ENCODE measurements around the gene PLEKHA6.

Gene PLEKHA6

GRCh38 chr1:204354579-204354978 lies 5.2 kb downstream of the PLEKHA6 start:
- DNase-seq (ENCODE audit: low read depth in 2 of 2): no peak

DNA sequence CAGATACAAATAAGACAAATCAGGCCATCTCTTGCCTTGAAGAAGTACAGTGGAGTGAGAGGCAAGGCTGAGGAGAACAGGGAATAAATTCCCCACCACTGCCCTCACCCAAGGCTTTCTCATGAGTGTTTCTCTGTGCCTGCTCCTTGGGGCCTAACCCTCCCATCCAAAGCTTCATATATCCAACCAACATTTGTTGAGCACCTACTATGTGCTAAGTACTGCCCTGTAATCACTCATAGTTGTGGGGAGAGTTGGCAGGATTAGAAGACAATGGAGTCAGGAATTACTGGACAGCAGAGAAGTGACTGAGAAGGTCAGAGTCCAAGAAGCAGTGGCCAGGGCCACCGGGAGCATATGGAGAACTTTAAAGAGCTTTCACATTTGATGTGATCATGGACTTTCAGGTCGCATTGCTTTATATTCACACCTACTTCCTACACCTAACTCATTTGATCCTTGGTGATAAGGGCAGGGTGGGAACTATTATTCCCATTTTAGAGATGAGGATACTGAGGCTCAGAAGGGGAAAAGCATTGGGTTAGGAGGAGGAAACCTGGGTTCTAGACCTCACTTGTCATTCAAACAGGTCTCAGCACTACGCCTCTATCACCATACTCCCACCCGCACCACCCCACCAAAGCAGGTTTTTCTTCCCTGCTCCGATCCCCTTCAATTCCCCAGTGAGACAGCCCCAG lies 6.4 kb downstream of the PLEKHA6 start:
- no peak for DNase-seq (ENCODE audit: low read depth in 2 of 2)

DNA sequence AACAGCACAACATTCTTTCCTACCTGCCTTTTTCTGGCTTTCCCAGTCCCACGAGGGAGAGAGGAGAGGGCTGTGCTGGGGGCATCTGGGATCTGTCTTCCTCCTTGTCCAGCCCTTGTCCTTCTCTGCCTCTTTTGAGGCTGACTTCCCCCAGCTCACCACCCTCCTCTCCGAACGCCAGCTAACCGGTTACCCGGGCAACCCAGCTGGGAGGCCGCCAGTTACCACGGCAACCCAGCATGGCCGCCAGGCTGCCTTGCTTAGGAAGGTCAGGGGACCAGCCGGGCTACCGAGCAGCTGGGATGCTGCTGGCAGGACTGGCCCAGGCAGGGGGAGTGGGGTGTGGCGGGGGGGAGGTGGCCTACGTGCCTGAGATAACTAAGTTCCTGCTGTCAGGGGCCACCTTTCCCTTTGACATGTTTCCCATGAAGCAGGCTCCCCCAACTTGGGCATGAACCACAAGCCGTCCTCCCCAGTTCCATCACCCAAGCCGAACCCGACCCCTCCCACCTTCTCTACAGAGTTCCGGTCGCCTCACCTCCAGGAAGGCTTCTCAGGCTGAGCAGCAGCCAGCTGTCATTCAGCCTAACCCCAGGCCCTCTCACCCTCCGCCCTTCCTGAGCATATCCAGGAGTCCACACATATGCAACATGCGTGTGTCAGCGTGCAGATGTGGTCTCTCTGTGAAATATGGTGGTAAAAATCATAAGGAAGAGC lies 8.7 kb downstream of the PLEKHA6 start:
- DNase-seq (ENCODE audit: low read depth in 2 of 2): no peak

DNA sequence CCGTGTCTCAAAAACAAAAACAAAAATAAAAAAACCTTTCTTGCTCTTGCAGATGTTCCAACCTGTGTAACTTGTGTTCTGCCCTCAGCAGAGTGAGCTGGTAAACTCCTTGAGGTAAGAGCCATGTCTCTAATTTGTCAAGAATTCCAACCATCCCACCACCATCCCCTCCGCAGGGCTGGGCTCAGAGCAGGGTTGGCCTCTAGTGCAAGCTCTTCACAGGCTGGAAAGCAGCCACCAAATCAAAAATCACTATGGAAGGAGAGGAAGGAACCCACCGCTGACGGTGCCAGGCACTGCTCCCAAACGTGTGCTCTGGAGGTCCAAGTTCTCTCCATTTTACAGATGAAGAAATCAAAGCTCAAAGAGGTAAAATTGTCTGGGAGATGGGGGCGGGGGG lies 9.4 kb downstream of the PLEKHA6 start:
- DNase-seq (ENCODE audit: low read depth in 2 of 2): no peak

DNA sequence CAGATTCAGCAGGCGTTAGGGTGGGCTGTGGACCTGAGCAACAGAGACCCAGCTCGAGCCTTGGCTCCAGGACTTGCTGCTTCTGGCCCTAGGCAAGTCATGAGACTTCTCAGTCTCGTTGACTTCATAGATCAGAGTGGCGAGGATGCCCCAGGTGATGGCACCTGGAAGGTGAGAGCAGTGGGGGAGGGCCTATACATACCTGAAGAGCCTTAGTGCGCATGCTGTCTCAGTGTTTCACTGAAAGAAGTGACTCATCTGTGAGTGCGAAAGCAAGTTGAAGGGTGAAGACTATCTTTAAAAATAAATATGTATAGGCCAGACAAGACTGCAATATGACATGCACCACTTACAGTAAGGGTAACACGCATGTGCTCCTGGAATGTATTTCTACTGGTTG lies 10.1 kb downstream of the PLEKHA6 start:
- no peak for DNase-seq (ENCODE audit: low read depth in 2 of 2)

DNA sequence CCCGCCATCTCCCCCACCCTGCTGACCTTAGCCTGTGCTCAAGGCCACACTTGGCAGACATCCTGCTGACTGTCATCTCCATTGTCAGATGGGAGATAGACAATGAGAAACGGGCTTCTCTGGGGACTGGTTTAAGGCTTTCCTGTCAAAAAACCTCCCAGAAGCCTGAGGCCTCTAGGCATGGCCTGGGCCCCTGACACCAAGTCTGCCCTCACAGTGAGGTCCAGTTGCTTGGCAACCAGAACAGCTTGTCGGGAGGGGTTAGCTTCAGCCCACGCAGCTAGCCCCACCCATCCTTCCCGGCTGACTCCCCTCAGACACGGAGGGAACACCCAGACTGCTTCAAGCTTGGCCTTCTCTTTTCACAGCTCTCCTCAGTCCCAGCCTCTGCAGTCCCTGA lies 11.0 kb downstream of the PLEKHA6 start:
- DNase-seq (ENCODE audit: low read depth in 2 of 2): no peak

GRCh38 chr1:204348242-204348641 lies 11.5 kb downstream of the PLEKHA6 start:
- no peak for DNase-seq (ENCODE audit: low read depth in 2 of 2)

- no peak for DNase-seq (ENCODE audit: low read depth in 2 of 2)
Measured at GRCh38 chr1:204345941-204346645, 13.6 kb downstream of the PLEKHA6 start.

- no peak for DNase-seq (ENCODE audit: low read depth in 2 of 2)
Measured at GRCh38 chr1:204345438-204345841, 14.3 kb downstream of the PLEKHA6 start.

DNA sequence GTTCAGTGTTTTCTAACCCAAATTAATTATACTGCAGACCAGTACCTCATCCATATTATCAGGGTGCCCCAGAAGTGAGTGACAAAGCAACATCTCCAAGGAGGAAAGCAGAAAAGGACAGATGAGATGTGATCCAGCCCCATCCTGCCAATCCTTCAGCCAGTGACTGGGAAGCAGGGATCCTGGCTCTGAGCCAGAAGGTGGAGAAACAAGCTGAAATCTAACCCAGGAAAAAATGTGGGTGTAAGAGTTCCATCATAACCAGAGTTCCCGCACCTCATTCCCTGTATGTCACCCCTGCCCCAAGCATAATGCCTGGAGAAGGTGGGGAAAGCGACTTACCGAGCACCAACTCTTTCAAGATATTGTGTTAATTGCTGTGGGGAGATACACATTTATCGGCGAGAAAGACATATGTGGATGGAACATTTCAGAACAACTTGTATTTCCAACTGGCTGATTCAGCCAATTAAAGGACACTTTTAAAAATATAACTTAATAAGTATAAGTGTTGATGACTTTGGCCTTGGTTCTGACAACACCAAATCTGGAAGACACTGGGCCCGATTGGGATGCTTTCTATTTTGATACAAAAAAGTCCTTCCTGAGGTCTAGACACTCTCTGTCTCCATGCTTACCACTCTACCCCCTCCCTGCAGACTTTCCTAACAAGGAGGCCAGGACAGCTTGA lies 14.9 kb downstream of the PLEKHA6 start:
- no peak for DNase-seq (ENCODE audit: low read depth in 2 of 2)

- DNase-seq (ENCODE audit: low read depth in 2 of 2): no peak
Measured at GRCh38 chr1:204343802-204344201, 15.9 kb downstream of the PLEKHA6 start.

- no peak for DNase-seq (ENCODE audit: low read depth in 2 of 2)
Measured at GRCh38 chr1:204343247-204343646, 16.5 kb downstream of the PLEKHA6 start.

GRCh38 chr1:204342310-204342709 lies 17.4 kb downstream of the PLEKHA6 start:
- DNase-seq (ENCODE audit: low read depth in 2 of 2): no peak

DNA sequence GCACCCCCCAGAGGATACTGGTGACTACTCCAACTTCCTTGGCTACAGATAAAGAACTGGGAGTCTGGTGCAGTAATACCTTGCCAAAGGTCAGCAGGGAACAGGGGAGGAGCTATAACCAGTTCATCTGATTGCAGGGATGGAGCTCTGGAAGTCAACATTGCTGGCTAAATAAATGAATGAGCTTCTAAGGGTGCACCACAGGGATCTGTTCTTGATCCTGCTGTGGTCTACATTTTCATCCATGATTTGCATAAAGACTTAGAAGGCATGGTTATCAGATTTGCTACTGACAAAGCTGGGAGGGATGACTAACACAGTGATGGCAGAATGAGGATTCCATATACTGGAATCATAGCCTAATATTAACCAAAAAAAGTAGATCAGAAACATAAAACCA lies 18.3 kb downstream of the PLEKHA6 start:
- no peak for DNase-seq (ENCODE audit: low read depth in 2 of 2)

GRCh38 chr1:204340081-204340889 lies 19.4 kb downstream of the PLEKHA6 start:
- DNase-seq (ENCODE audit: low read depth in 2 of 2): no peak

- DNase-seq (ENCODE audit: low read depth in 2 of 2): no peak
Measured at GRCh38 chr1:204339541-204339940, 20.2 kb downstream of the PLEKHA6 start.

DNA sequence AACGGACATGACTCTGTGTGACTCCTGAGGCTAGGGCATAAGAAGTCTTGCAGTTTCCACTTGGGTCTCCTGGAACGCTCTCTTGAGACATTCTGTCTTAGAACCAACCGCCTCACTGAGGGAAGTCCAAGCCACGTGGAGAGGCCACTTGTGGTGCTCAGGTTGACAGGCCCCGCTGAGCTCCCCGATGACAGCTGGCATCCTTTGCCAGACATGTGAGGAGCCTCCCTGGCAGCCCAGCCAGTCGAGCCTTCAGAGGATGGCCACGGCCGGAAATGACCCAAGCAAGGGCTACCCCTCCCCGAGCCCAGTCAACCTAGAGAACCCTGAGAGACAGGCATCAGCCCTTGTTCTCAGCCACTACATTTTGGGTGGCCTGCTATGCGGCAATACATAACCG lies 20.7 kb downstream of the PLEKHA6 start:
- no peak for DNase-seq (ENCODE audit: low read depth in 2 of 2)

GRCh38 chr1:204338360-204338759 lies 21.4 kb downstream of the PLEKHA6 start:
- DNase-seq (ENCODE audit: low read depth in 2 of 2): no peak

GRCh38 chr1:204337583-204337982 lies 22.1 kb downstream of the PLEKHA6 start:
- no peak for DNase-seq (ENCODE audit: low read depth in 2 of 2)

GRCh38 chr1:204337036-204337429 lies 22.7 kb downstream of the PLEKHA6 start:
- no peak for DNase-seq (ENCODE audit: low read depth in 2 of 2)

- no peak for DNase-seq (ENCODE audit: low read depth in 2 of 2)
Measured at GRCh38 chr1:204336421-204337035, 23.2 kb downstream of the PLEKHA6 start.
